Natural killer cell (primary cell): ENCODE results near the gene CPXM1. TPM values are rescaled to one million over a fixed set of nuclear protein-coding genes. Genes with fewer than 3 reads are reported as not detected.

Experiments
- ATAC-seq, 3 donors: fragments of 150-1000 bp in 2 of 3; fragments of 200-7000 bp in 1 of 3; cut with Tn5 transposase; 1 replicate in 1 of 3; 2 replicates in 2 of 3; pipeline ENCODE4 v1.10.0; 2021; ENCODE audit warnings: mild to moderate bottlenecking in 2 of 3, moderate library complexity in 2 of 3
- DNase-seq, 2 donors: peaks; one replicate each; pipeline versions ENCODE4 v3.0.0 to v3.0.0-alpha.2; 2013 to 2021; ENCODE audit warnings: mixed read lengths in 1 of 2
- H3K27ac ChIP-seq: one replicate; pipeline ENCODE4 v1.5.1; 2013; ENCODE audit warnings: mild to moderate bottlenecking, low read length
- H3K27me3 ChIP-seq: one replicate; pipeline ENCODE4 v1.6.1; 2013; ENCODE audit warnings: low read length; ENCODE audit not compliant: control insufficient read depth, insufficient read depth
- H3K36me3 ChIP-seq: one replicate; pipeline ENCODE4 v1.6.1; 2013; ENCODE audit warnings: low read length; ENCODE audit not compliant: control insufficient read depth, insufficient read depth
- H3K4me1 ChIP-seq: one replicate; pipeline ENCODE4 v1.6.1; 2013; ENCODE audit warnings: low read length; ENCODE audit not compliant: control insufficient read depth, insufficient read depth
- H3K4me3 ChIP-seq: one replicate; pipeline ENCODE4 v1.5.1; 2013; ENCODE audit warnings: low read length
- H3K9me3 ChIP-seq: one replicate; pipeline ENCODE4 v1.6.1; 2013; ENCODE audit warnings: low read length; ENCODE audit not compliant: control insufficient read depth, insufficient read depth
- H3K27ac Mint-ChIP-seq, 2 donors: one replicate each; pipeline ENCODE4 v1.8.0; 2022; ENCODE audit warnings: mild to moderate bottlenecking in 2 of 2, mixed read lengths in 2 of 2, moderate library complexity in 1 of 2
- H3K27me3 Mint-ChIP-seq, 2 donors: one replicate each; pipeline ENCODE4 v1.8.0; 2022; ENCODE audit warnings: low read depth in 2 of 2, mixed read lengths in 2 of 2
- H3K36me3 Mint-ChIP-seq: one replicate; pipeline ENCODE4 v1.8.0; 2022; ENCODE audit warnings: mixed read lengths
- H3K4me1 Mint-ChIP-seq, 2 donors: one replicate each; pipeline ENCODE4 v1.8.0; 2022; ENCODE audit warnings: mixed read lengths in 2 of 2
- H3K4me3 Mint-ChIP-seq: one replicate; pipeline ENCODE4 v1.8.0; 2022; ENCODE audit warnings: mild to moderate bottlenecking, moderate library complexity, mixed read lengths
- H3K9me3 Mint-ChIP-seq, 2 donors: one replicate each; pipeline ENCODE4 v1.8.0; 2022; ENCODE audit warnings: mixed read lengths in 2 of 2
- WGBS: methylation state at CpG from one replicate; pipeline ENCODE4 v1.1.7; 2013; ENCODE audit warnings: missing lambda C conversion rate; ENCODE audit not compliant: insufficient coverage; 5-methylcytosine and 5-hydroxymethylcytosine counted together
- intact Hi-C: fragments of 100-400 bp; cut with micrococcal nuclease; formaldehyde crosslinking; loops from one replicate; pipeline ENCODE4 v1.14.2; 2022
- total RNA-seq, 4 donors: library from RNA; stranded (reverse); fragments of 120-200 nt in 1 of 4; gene quantifications; one replicate each; pipeline versions ENCODE4 v1.2.3 to v1.2.4, GENCODE V29; 2013 to 2022
- TF ChIP-seq, protein P1 (sequence below): fragments of 200-600 bp; IDR thresholded peaks from one replicate; pipeline ENCODE4 v1.8.0; 2022; ENCODE audit warnings: antibody characterized with exemption

Gene CPXM1
- total RNA-seq, 3 donors from 2014 or later (not counting 1 experiment from before 2014, with no cell fraction given) = 0.49 to 2.3 (median 1.5) TPM

DNA sequence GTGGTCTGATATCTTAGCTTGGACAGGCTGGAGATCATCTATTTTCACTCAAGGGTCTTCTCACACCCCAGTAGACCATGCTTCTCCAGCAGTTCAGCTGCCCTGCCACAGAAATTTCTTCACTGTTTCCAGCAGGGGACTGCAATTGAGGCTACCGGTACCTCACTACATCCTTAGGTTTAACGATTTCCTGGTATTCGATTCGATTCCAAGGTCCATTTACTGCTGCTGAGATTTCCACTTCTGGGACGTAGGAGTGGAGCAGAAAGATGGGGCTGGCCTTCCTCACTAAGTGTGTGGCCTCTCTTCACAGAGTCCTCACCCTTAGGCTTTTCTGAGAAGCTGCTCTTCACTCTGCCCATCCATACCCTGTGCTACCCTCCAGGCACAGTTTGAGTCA, 46.3 kb upstream of the CPXM1 start:
- Histone ChIP-seq H3K4me3 (no peak overlapping the region), H3K9me3 (no peaks in the 10 kb centered on the region), H3K4me1 (peaks cover 12% of the 10 kb centered on the region), H3K27me3 (no peaks in the 10 kb centered on the region), H3K27ac (no peak overlapping the region), H3K36me3 (peaks cover 4% of the 10 kb centered on the region)
- no peak for ATAC-seq
- Mint-ChIP-seq H3K36me3 (no peaks in the 10 kb centered on the region), H3K27me3 (no peaks in the 10 kb centered on the region), H3K4me1 (peaks cover 25 to 40% of the 10 kb centered on the region in 2 donors), H3K4me3 (no peak overlapping the region), H3K27ac (peak overlapping the region in 1 of 2 donors; percentile 42), H3K9me3 (no peaks in the 10 kb centered on the region)
- TF ChIP-seq, protein P1, sequence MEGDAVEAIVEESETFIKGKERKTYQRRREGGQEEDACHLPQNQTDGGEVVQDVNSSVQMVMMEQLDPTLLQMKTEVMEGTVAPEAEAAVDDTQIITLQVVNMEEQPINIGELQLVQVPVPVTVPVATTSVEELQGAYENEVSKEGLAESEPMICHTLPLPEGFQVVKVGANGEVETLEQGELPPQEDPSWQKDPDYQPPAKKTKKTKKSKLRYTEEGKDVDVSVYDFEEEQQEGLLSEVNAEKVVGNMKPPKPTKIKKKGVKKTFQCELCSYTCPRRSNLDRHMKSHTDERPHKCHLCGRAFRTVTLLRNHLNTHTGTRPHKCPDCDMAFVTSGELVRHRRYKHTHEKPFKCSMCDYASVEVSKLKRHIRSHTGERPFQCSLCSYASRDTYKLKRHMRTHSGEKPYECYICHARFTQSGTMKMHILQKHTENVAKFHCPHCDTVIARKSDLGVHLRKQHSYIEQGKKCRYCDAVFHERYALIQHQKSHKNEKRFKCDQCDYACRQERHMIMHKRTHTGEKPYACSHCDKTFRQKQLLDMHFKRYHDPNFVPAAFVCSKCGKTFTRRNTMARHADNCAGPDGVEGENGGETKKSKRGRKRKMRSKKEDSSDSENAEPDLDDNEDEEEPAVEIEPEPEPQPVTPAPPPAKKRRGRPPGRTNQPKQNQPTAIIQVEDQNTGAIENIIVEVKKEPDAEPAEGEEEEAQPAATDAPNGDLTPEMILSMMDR = no peak
- intact Hi-C loops = no loop called here
- WGBS = 98% methylated on average over 5 of the region's 5 CpGs
- no peak for DNase-seq

DNA sequence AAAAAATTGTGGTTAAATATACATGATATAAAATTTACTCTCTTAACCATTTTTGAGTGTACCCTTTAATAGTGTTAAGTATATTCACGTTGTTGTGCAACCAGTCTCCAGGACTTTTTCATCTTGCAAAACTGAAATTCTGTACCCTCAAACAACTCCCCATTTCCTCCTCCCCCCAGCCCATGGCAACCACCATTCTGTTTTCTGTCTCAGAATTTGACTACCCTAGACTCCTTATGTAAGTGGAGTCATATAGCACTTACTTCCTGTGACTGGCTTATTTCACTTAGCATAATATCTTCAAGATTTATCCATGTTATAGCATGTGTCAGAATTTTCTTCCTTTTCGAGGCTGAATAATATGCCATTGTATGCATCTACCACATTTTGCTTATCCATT, 45.2 kb upstream of the CPXM1 start:
- TF ChIP-seq, protein P1 = no peak
- 80% methylated on average over 2 of the region's 2 CpGs for WGBS
- no peak overlapping the region for H3K27ac Mint-ChIP-seq
- peaks cover 10% of the 10 kb centered on the region for H3K4me1 ChIP-seq
- no peak overlapping the region for H3K4me3 Mint-ChIP-seq
- H3K9me3 Mint-ChIP-seq = no peaks in the 10 kb centered on the region
- no peaks in the 10 kb centered on the region for H3K9me3 ChIP-seq
- H3K27me3 Mint-ChIP-seq = no peaks in the 10 kb centered on the region
- H3K36me3 Mint-ChIP-seq = no peaks in the 10 kb centered on the region
- ATAC-seq = no peak
- peaks cover 4% of the 10 kb centered on the region for H3K36me3 ChIP-seq
- peaks cover 23 to 39% of the 10 kb centered on the region in 2 donors for H3K4me1 Mint-ChIP-seq
- no peaks in the 10 kb centered on the region for H3K27me3 ChIP-seq
- intact Hi-C loops = no loop called here
- H3K27ac ChIP-seq = no peak overlapping the region
- no peak for DNase-seq
- H3K4me3 ChIP-seq = no peak overlapping the region

DNA sequence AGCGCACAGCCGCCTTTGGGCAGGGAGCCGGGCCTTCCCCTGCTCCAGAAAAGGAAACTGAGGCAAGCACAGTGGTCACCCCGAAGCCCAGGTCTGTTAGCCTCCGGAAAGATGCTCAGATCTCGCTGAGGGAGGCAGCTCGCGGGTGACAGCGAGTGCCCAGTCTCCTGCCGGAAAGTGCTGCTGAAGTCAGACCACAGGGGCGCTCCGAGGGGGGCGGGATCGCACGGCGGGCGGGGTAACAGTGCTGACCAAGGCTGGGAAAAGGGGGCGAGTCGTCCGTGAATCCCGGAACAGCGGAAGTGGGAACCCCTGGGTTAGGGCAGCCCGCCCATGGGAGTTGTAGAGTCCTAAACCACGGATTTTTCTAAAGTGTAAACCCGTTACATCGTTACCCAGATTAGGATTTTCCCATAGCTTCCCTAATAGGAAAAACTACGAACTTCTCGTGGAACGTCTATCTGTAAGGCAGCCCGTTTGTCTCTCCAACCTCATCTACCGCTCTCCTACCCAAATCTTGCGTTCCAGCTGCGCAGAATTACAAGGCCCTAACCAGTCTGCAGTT, 40.6 kb upstream of the CPXM1 start:
- DNase-seq = peak; percentile 37 to 52
- Mint-ChIP-seq H3K9me3 (no peaks in the 10 kb centered on the region), H3K27me3 (no peaks in the 10 kb centered on the region), H3K4me3 (peak overlapping the region; percentile 94), H3K36me3 (no peaks in the 10 kb centered on the region), H3K4me1 (peaks cover 30 to 55% of the 10 kb centered on the region in 2 donors), H3K27ac (peak overlapping the region; percentile 81 to 95)
- WGBS = 11% methylated on average over 33 of the region's 33 CpGs
- intact Hi-C loops = loop anchor here (1.0 to 2.0 kb wide), 2 partner anchors 11 to 32 kb away; partner anchors contain the start of gene PTPRA
- no peaks in the 10 kb centered on the region for H3K27me3 ChIP-seq
- peaks cover 26% of the 10 kb centered on the region for H3K4me1 ChIP-seq
- H3K27ac ChIP-seq = peak overlapping the region; percentile 54
- TF ChIP-seq, protein P1 = no peak
- peak; percentile 32 to 52 (median 46) for ATAC-seq
- no peaks in the 10 kb centered on the region for H3K9me3 ChIP-seq
- peak overlapping the region; percentile 83 for H3K4me3 ChIP-seq
- peaks cover 7% of the 10 kb centered on the region for H3K36me3 ChIP-seq
